IMR-90 (cell line): Measurements from ENCODE around the gene ZRANB3. TPM values are rescaled to one million over a fixed set of nuclear protein-coding genes. Genes with fewer than 3 reads are reported as not detected.
A peak's percentile ranks its signal among the peaks of the same experiment; 100 is the strongest.

Experiments
- ATAC-seq: fragments of 200-7000 bp; cut with Tn5 transposase; 2 replicates; pipeline ENCODE4 v1.9.1; 2020; ENCODE audit warnings: low read depth, mild to moderate bottlenecking, moderate library complexity
- BruUV-seq: library from RNA; stranded (reverse); fragments of 400-500 nt; replicated peaks from 2 replicates; lab custom pipeline; 2021; lab: Mats Ljungman, UMichigan
- CTCF ChIA-PET: fragments of 300-600 bp; formaldehyde crosslinking; extraction: SDS; loops from one replicate; lab custom pipeline; 2021; ENCODE audit warnings: antibody characterized with exemption; lab: Yijun Ruan, JAX
- POLR2A ChIA-PET: fragments of 300-600 bp; sonication (Branson Sonifier 250); formaldehyde crosslinking; loops from one replicate; lab custom pipeline; 2022; ENCODE audit warnings: antibody characterized with exemption; ENCODE audit not compliant: unreplicated experiment; lab: Charles Lee
- DNase-seq: peaks from one replicate; pipeline ENCODE4 v3.0.0; 2013
- H2AFZ ChIP-seq: replicated peaks from 2 replicates; pipeline ENCODE3; 2013; ENCODE audit warnings: low read length, mild to moderate bottlenecking; ENCODE audit not compliant: poor library complexity
- H2AK5ac ChIP-seq: 2 replicates; pipeline ENCODE4 v1.6.1; 2013; ENCODE audit warnings: low read depth, low read length, inconsistent platforms
- H2AK9ac ChIP-seq: replicated peaks from 2 replicates; pipeline ENCODE3; 2013; ENCODE audit warnings: mild to moderate bottlenecking, low read depth, low read length, moderate library complexity; ENCODE audit not compliant: poor library complexity
- H2BK120ac ChIP-seq: 2 replicates; pipeline ENCODE4 v1.6.1; 2013; ENCODE audit warnings: low read depth, low read length, inconsistent platforms
- H2BK15ac ChIP-seq: 3 replicates; pipeline ENCODE4 v1.6.1; 2013; ENCODE audit warnings: low read depth, low read length, inconsistent platforms
- H2BK20ac ChIP-seq: 2 replicates; pipeline ENCODE4 v1.6.1; 2013; ENCODE audit warnings: low read depth, mild to moderate bottlenecking, inconsistent platforms, low read length, moderate library complexity
- H2BK5ac ChIP-seq: 2 replicates; pipeline ENCODE4 v1.6.1; 2013; ENCODE audit warnings: mild to moderate bottlenecking, low read depth, low read length, inconsistent platforms; ENCODE audit not compliant: poor library complexity, severe bottlenecking
- H3K14ac ChIP-seq: replicated peaks from 2 replicates; pipeline ENCODE4 v1.6.1; 2013; ENCODE audit warnings: low read depth, low read length, inconsistent platforms
- H3K18ac ChIP-seq: 2 replicates; pipeline ENCODE4 v1.6.1; 2013; ENCODE audit warnings: low read depth, low read length, control low read depth
- H3K23ac ChIP-seq: 2 replicates; pipeline ENCODE4 v1.6.1; 2013; ENCODE audit warnings: low read depth, low read length, inconsistent platforms
- H3K27ac ChIP-seq: 2 replicates; pipeline ENCODE4 v1.5.1; 2013; ENCODE audit warnings: mild to moderate bottlenecking, control low read depth, low read length; ENCODE audit not compliant: insufficient read depth
- H3K27me3 ChIP-seq: 2 replicates; pipeline ENCODE4 v1.6.1; 2013; ENCODE audit warnings: low read length; ENCODE audit not compliant: control insufficient read depth, insufficient read depth
- H3K36me3 ChIP-seq: 2 replicates; pipeline ENCODE4 v1.6.1; 2013; ENCODE audit warnings: low read length, mixed read lengths; ENCODE audit not compliant: control insufficient read depth, insufficient read depth
- H3K4ac ChIP-seq: 2 replicates; pipeline ENCODE4 v1.6.1; 2013; ENCODE audit warnings: low read depth, low read length, inconsistent platforms
- H3K4me1 ChIP-seq: 2 replicates; pipeline ENCODE4 v1.6.1; 2013; ENCODE audit warnings: low read length, mixed read lengths; ENCODE audit not compliant: control insufficient read depth, insufficient read depth
- H3K4me2 ChIP-seq: 2 replicates; pipeline ENCODE4 v1.6.1; 2013; ENCODE audit warnings: low read depth, mild to moderate bottlenecking, control low read depth, low read length, moderate library complexity
- H3K4me3 ChIP-seq: 2 replicates; pipeline ENCODE4 v1.5.1; 2013; ENCODE audit warnings: low read depth, mild to moderate bottlenecking, control low read depth, low read length, moderate library complexity; ENCODE audit not compliant: insufficient read depth
- H3K56ac ChIP-seq: 2 replicates; pipeline ENCODE4 v1.6.1; 2013; ENCODE audit warnings: low read length, inconsistent platforms; ENCODE audit not compliant: insufficient read depth; ENCODE audit errors: extremely low read depth
- H3K79me1 ChIP-seq, 2 experiments: 2 replicates each; pipeline ENCODE4 v1.6.1; 2013; ENCODE audit warnings: low read length in 2 of 2, inconsistent platforms in 1 of 2, low read depth in 1 of 2
- H3K9ac ChIP-seq: 2 replicates; pipeline ENCODE4 v1.6.1; 2013; ENCODE audit warnings: low read depth, low read length, control low read depth
- H3K9me1 ChIP-seq: 2 replicates; pipeline ENCODE4 v1.6.1; 2013; ENCODE audit warnings: low read length, inconsistent platforms; ENCODE audit not compliant: insufficient read depth
- H3K9me3 ChIP-seq: 2 replicates; pipeline ENCODE4 v1.6.1; 2013; ENCODE audit warnings: low read length; ENCODE audit not compliant: control insufficient read depth, insufficient read depth
- H4K20me1 ChIP-seq: 2 replicates; pipeline ENCODE4 v1.6.1; 2013; ENCODE audit warnings: low read length, inconsistent platforms; ENCODE audit not compliant: insufficient read depth
- H4K5ac ChIP-seq: 2 replicates; pipeline ENCODE4 v1.6.1; 2013; ENCODE audit warnings: mild to moderate bottlenecking, low read depth, low read length, control low read depth
- H4K8ac ChIP-seq, 2 experiments: 2 replicates each; pipeline ENCODE4 v1.6.1; 2013; ENCODE audit warnings: low read depth in 2 of 2, low read length in 2 of 2, control low read depth in 1 of 2, inconsistent platforms in 1 of 2
- H4K91ac ChIP-seq: 2 replicates; pipeline ENCODE4 v1.6.1; 2013; ENCODE audit warnings: low read depth, low read length, inconsistent platforms; ENCODE audit not compliant: insufficient read depth
- BHLHE40 ChIP-seq: fragments of 150-350 bp; IDR thresholded peaks from 2 replicates; pipeline ENCODE4 v1.6.1; 2016; ENCODE audit warnings: mild to moderate bottlenecking, low read depth, low read length
- CEBPB ChIP-seq: IDR thresholded peaks from 2 replicates; pipeline ENCODE4 v1.6.1; 2012; ENCODE audit warnings: low read depth, low read length, improper control_type of control experiment
- CHD1 ChIP-seq: IDR thresholded peaks from 2 replicates; pipeline ENCODE4 v1.6.1; 2012; ENCODE audit warnings: low read depth, low read length, improper control_type of control experiment
- ELK1 ChIP-seq: fragments of 150-350 bp; IDR thresholded peaks from 2 replicates; pipeline ENCODE4 v1.6.1; 2016; ENCODE audit warnings: low read depth, mild to moderate bottlenecking, low read length, moderate library complexity, borderline replicate concordance
- FOS ChIP-seq: fragments of 150-350 bp; IDR thresholded peaks from 2 replicates; pipeline ENCODE4 v1.6.1; 2016; ENCODE audit warnings: low read depth, low read length
- MAFK ChIP-seq: IDR thresholded peaks from 2 replicates; pipeline ENCODE4 v1.6.1; 2012; ENCODE audit warnings: low read depth, low read length, improper control_type of control experiment
- MAZ ChIP-seq: IDR thresholded peaks from 2 replicates; pipeline ENCODE4 v1.6.1; 2012; ENCODE audit warnings: low read depth, mild to moderate bottlenecking, low read length, improper control_type of control experiment, moderate library complexity, borderline replicate concordance
- MXI1 ChIP-seq: IDR thresholded peaks from 2 replicates; pipeline ENCODE4 v1.6.1; 2012; ENCODE audit warnings: low read depth, mild to moderate bottlenecking, low read length, moderate library complexity, borderline replicate concordance
- NFE2L2 ChIP-seq: fragments of 150-350 bp; IDR thresholded peaks from 2 replicates; pipeline ENCODE4 v1.6.1; 2016; ENCODE audit warnings: low read depth, mild to moderate bottlenecking, low read length
- POLR2A ChIP-seq: IDR thresholded peaks from 2 replicates; pipeline ENCODE4 v1.6.1; 2012; ENCODE audit warnings: mild to moderate bottlenecking, low read depth, low read length
- RAD21 ChIP-seq: IDR thresholded peaks from 2 replicates; pipeline ENCODE4 v1.6.1; 2012; ENCODE audit warnings: low read length, improper control_type of control experiment
- RCOR1 ChIP-seq: IDR thresholded peaks from 2 replicates; pipeline ENCODE4 v1.6.1; 2012; ENCODE audit warnings: mild to moderate bottlenecking, low read length, improper control_type of control experiment; ENCODE audit not compliant: insufficient replicate concordance
- RFX5 ChIP-seq: IDR thresholded peaks from 2 replicates; pipeline ENCODE4 v1.8.0; 2012; ENCODE audit warnings: low read depth, mild to moderate bottlenecking, low read length, moderate library complexity
- SMC3 ChIP-seq: fragments of 150-350 bp; IDR thresholded peaks from 2 replicates; pipeline ENCODE4 v1.6.1; 2016; ENCODE audit warnings: low read depth, mild to moderate bottlenecking, antibody characterized with exemption, low read length, moderate library complexity
- dilution Hi-C: fragments of 300-500 bp; cut with HindIII; formaldehyde crosslinking; loops from one replicate; pipeline ENCODE4 v1.14.3; 2018; ENCODE audit warnings: low sequenced_read_pairs; ENCODE audit not compliant: unreplicated experiment
- in situ Hi-C: fragments of 300-500 bp; cut with MboI; formaldehyde crosslinking; loops from 3 replicates; pipeline ENCODE4 v1.14.3; 2019; ENCODE audit warnings: low sequenced_read_pairs, inconsistent platforms, mixed read lengths
- intact Hi-C: fragments of 100-400 bp; cut with micrococcal nuclease; formaldehyde crosslinking; loops from 2 replicates; pipeline ENCODE4 v1.10.0; 2022
- polyA plus RNA-seq, 3 experiments: library from polyadenylated mRNA; depleted of rRNA; stranded (reverse); fragments of >200 nt; gene quantifications; 2 replicates each; pipeline ENCODE4 v1.2.3, GENCODE V29; 2012; ENCODE audit warnings: low replicate concordance in 1 of 3
- total RNA-seq: library from RNA; depleted of rRNA; stranded (reverse); fragments of >200 nt; gene quantifications from 2 replicates; pipeline ENCODE4 v1.2.3, GENCODE V29; 2012
- TF ChIP-seq, protein P1 (sequence below): fragments of 150-350 bp; IDR thresholded peaks from 2 replicates; pipeline ENCODE4 v1.6.1; 2017; ENCODE audit warnings: mild to moderate bottlenecking, antibody characterized with exemption, low read length, low read depth
- TF ChIP-seq, protein P2 (sequence below): conservative IDR thresholded peaks from 2 replicates; pipeline ENCODE4 v1.5.1; 2012; ENCODE audit warnings: mild to moderate bottlenecking, low read depth, low read length, improper control_type of control experiment

The ZRANB3 gene
- total and polyA plus RNA-seq, 2 of the 4 experiments (the other 2 are of a cell fraction) = 3.4 to 9.3 TPM

DNA sequence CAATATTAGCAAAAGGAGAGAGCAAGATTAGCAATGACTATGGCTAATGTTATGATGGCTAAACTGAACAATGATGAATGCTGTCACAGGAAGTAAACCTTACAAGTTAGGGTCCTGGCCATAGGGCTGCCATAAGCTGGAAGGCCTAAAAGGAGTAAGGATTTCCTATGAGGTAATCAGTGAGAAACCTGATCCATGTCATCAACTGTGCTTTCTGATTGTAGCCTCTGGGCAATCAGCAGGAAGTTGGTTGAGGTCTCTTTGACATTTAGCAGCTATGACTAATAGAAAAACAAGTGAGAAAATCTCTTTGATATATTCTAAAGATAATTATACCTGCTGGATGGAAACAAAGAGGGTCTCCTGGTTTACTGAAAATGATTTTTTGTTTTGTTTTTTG is 285.9 kb downstream of the ZRANB3 start:
- no peak overlapping the region for H3K9ac ChIP-seq
- H3K9me1 ChIP-seq = no peaks in the 10 kb centered on the region
- H4K8ac ChIP-seq = no peak overlapping the region
- H3K27ac ChIP-seq = no peak overlapping the region
- no peak overlapping the region for H4K5ac ChIP-seq
- no peak overlapping the region for H2BK15ac ChIP-seq
- ChIA-PET POLR2A (no interaction called here), CTCF (no interaction called here)
- H3K4me3 ChIP-seq = no peak overlapping the region
- no peaks in the 10 kb centered on the region for H3K79me1 ChIP-seq
- DNase-seq (peak; percentile 73), ATAC-seq (peak; percentile 44; the same call in 1 of the 2 replicates)
- no peaks in the 10 kb centered on the region for H4K20me1 ChIP-seq
- H3K56ac ChIP-seq = no peak overlapping the region
- no peaks in the 10 kb centered on the region for H3K4me1 ChIP-seq
- no peak overlapping the region for H3K14ac ChIP-seq
- H3K9me3 ChIP-seq = no peaks in the 10 kb centered on the region
- H3K36me3 ChIP-seq = no peaks in the 10 kb centered on the region
- no peak overlapping the region for H2AK5ac ChIP-seq
- no peak overlapping the region for H3K23ac ChIP-seq
- intact Hi-C loops (no loop called here), dilution Hi-C loops (no loop called here), in situ Hi-C loops (no loop called here)
- no peak overlapping the region for H2AK9ac ChIP-seq
- no peak overlapping the region for H3K18ac ChIP-seq
- no peak overlapping the region for H2BK20ac ChIP-seq
- no peak overlapping the region for H4K91ac ChIP-seq
- H3K27me3 ChIP-seq = no peaks in the 10 kb centered on the region
- no peak overlapping the region for H2BK5ac ChIP-seq
- TF ChIP-seq POLR2A (no peak), FOS (no peak), CEBPB (no peak), CHD1 (no peak), NFE2L2 (no peak), MAFK (no peak), MXI1 (no peak), BHLHE40 (no peak), ELK1 (no peak), SMC3 (no peak), RCOR1 (no peak), RAD21 (no peak), MAZ (no peak), RFX5 (no peak)
- TF ChIP-seq, protein P1, sequence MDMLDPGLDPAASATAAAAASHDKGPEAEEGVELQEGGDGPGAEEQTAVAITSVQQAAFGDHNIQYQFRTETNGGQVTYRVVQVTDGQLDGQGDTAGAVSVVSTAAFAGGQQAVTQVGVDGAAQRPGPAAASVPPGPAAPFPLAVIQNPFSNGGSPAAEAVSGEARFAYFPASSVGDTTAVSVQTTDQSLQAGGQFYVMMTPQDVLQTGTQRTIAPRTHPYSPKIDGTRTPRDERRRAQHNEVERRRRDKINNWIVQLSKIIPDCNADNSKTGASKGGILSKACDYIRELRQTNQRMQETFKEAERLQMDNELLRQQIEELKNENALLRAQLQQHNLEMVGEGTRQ = no peak
- TF ChIP-seq, protein P2, sequence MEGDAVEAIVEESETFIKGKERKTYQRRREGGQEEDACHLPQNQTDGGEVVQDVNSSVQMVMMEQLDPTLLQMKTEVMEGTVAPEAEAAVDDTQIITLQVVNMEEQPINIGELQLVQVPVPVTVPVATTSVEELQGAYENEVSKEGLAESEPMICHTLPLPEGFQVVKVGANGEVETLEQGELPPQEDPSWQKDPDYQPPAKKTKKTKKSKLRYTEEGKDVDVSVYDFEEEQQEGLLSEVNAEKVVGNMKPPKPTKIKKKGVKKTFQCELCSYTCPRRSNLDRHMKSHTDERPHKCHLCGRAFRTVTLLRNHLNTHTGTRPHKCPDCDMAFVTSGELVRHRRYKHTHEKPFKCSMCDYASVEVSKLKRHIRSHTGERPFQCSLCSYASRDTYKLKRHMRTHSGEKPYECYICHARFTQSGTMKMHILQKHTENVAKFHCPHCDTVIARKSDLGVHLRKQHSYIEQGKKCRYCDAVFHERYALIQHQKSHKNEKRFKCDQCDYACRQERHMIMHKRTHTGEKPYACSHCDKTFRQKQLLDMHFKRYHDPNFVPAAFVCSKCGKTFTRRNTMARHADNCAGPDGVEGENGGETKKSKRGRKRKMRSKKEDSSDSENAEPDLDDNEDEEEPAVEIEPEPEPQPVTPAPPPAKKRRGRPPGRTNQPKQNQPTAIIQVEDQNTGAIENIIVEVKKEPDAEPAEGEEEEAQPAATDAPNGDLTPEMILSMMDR = no peak
- H2BK120ac ChIP-seq = no peak overlapping the region
- no peak overlapping the region for H2AFZ ChIP-seq
- no TSS peak for BruUV-seq
- no peak overlapping the region for H3K4me2 ChIP-seq
- no peak overlapping the region for H3K4ac ChIP-seq
